Esophagus muscularis mucosa (tissue), 4 donors: ENCODE measurements around the gene CAPN1. TPM values are rescaled to one million over a fixed set of nuclear protein-coding genes. Genes with fewer than 3 reads are reported as not detected.

Source experiments
- DNase-seq: peaks from one replicate; pipeline ENCODE4 v3.0.0-alpha.2; 2017; ENCODE audit errors: extremely low spot score
- H3K27ac ChIP-seq, 4 donors: fragments of 200-600 bp; sonication (generic); replicated peaks in 1 of 4; 1 replicate in 3 of 4; 2 replicates in 1 of 4; pipeline ENCODE4 v1.5.1; 2016 to 2019; ENCODE audit warnings: mild to moderate bottlenecking in 1 of 4
- H3K27me3 ChIP-seq, 4 donors: fragments of 200-600 bp; sonication (generic); one replicate each; pipeline versions ENCODE4 v1.5.1 to v1.6.0; 2016 to 2019
- H3K36me3 ChIP-seq, 4 donors: fragments of 200-600 bp; sonication (generic); one replicate each; pipeline ENCODE4 v1.5.1; 2016 to 2019
- H3K4me1 ChIP-seq, 4 donors: fragments of 200-600 bp; sonication (generic); one replicate each; pipeline ENCODE4 v1.5.1; 2016 to 2019
- H3K4me3 ChIP-seq, 4 donors: fragments of 200-600 bp; sonication (generic); 1 replicate in 2 of 4; 2 replicates in 2 of 4; pipeline ENCODE4 v1.5.1; 2016 to 2019; ENCODE audit warnings: mild to moderate bottlenecking in 4 of 4, moderate library complexity in 1 of 4
- H3K9me3 ChIP-seq, 4 donors: fragments of 200-600 bp; sonication (generic); 1 replicate in 3 of 4; 2 replicates in 1 of 4; pipeline ENCODE4 v1.5.1; 2016 to 2019
- CTCF ChIP-seq, 3 experiments: fragments of 200-600 bp in 2 of 3; fragments of 450-650 bp in 1 of 3; sonication (generic) in 2 of 3; IDR thresholded peaks; one replicate each; pipeline ENCODE4 v1.5.1; 2017 to 2019; ENCODE audit warnings: antibody characterized with exemption in 3 of 3, mild to moderate bottlenecking in 2 of 3, moderate library complexity in 1 of 3
- EP300 ChIP-seq: sonication (generic); formaldehyde crosslinking; IDR thresholded peaks from one replicate; pipeline ENCODE4 v1.6.1; 2017; ENCODE audit warnings: antibody characterized with exemption
- POLR2A ChIP-seq: fragments of 450-650 bp; IDR thresholded peaks from one replicate; pipeline ENCODE4 v1.6.1; 2017; ENCODE audit warnings: antibody characterized with exemption, moderate library complexity, mild to moderate bottlenecking, low read depth
- POLR2AphosphoS5 ChIP-seq, 2 donors: sonication (generic); formaldehyde crosslinking; IDR thresholded peaks; one replicate each; pipeline ENCODE4 v1.6.1; 2017; ENCODE audit warnings: antibody characterized with exemption in 2 of 2
- WGBS: methylation state at CpG from one replicate; pipeline ENCODE4 v1.1.5; 2018; 5-methylcytosine and 5-hydroxymethylcytosine counted together
- intact Hi-C: fragments of 100-400 bp; cut with DNase I; formaldehyde crosslinking; loops from one replicate; pipeline ENCODE4 v1.15.1; 2023
- total RNA-seq, 4 donors: library from RNA; depleted of rRNA; stranded (reverse); fragments of >200 nt; gene quantifications; one replicate each; pipeline versions ENCODE4 v1.1.0 to v1.2.1, GENCODE V29; 2016

Gene CAPN1
- total RNA-seq, 4 donors from 2014 or later, result 95.9 to 246 (median 167) TPM

DNA sequence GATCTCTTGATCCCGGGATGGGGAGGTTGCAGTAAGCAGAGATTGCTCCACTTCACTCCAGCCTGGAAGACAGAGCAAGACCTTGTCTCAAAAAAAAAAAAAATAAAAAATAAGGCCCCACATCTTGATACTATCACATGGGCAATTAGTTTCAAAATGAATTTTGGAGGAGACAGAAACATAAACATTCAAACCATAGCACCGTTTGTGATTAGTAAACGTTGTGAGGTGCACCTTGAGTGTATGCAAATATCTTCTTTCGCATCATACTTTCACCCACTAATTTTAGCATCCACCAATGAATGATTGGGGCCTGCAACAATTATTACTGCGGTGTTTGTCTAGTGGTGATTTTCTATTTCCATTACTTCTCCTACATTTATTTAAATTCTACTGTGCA is 22.7 kb upstream of the CAPN1 start:
- H3K27me3 ChIP-seq, result no peaks in the 10 kb centered on the region
- TF ChIP-seq EP300, result no peak
- TF ChIP-seq CTCF (IDR thresholded peaks at IDR 0.05), result no peak
- TF ChIP-seq POLR2A, result no peak
- TF ChIP-seq POLR2AphosphoS5 (IDR thresholded peaks at IDR 0.05), result no peak
- H3K4me1 ChIP-seq, result no peaks in the 10 kb centered on the region
- intact Hi-C loops, result no loop called here
- no peaks in the 10 kb centered on the region for H3K9me3 ChIP-seq
- no peak for DNase-seq
- 69% methylated on average over 5 of the region's 5 CpGs for WGBS
- no peaks in the 10 kb centered on the region for H3K36me3 ChIP-seq
- no peak overlapping the region for H3K27ac ChIP-seq
- H3K4me3 ChIP-seq, result no peak overlapping the region

DNA sequence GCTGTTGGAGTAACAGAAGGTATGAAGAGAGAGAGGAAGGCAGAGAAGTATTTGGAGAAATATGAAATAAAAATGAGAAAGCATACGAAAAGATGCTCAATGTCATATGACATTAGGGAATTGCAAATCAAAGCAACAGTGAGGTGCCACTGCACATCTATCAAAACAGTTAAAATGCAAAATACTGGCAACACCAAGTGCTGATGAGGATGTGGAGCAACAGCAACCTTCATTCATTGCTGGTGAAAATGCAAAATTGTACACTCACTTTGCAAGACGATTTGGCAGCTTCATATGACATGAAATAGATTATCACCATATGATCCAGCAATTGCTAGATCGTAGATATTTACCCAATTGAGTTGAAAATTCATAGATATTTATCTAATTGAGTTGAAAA is 21.1 kb upstream of the CAPN1 start:
- intact Hi-C loops, result no loop called here
- H3K4me3 ChIP-seq, result no peak overlapping the region
- TF ChIP-seq POLR2AphosphoS5 (IDR thresholded peaks at IDR 0.05) (no peak), POLR2A (no peak), CTCF (IDR thresholded peaks at IDR 0.05) (no peak)
- H3K27me3 ChIP-seq, result no peaks in the 10 kb centered on the region
- peaks cover 0 to under 1% (median 0%) of the 10 kb centered on the region in 4 donors for H3K4me1 ChIP-seq
- 69% methylated on average over 3 of the region's 3 CpGs for WGBS
- H3K36me3 ChIP-seq, result no peaks in the 10 kb centered on the region
- no peak overlapping the region for H3K27ac ChIP-seq
- DNase-seq, result no peak
- H3K9me3 ChIP-seq, result no peaks in the 10 kb centered on the region

GRCh38 chr11:65163684-65164083 is 18.0 kb upstream of the CAPN1 start:
- intact Hi-C loops, result no loop called here
- no peaks in the 10 kb centered on the region for H3K36me3 ChIP-seq

GRCh38 chr11:65165410-65166317 is 16.1 kb upstream of the CAPN1 start:
- Histone ChIP-seq H3K27ac (no peak overlapping the region), H3K36me3 (no peaks in the 10 kb centered on the region), H3K27me3 (no peaks in the 10 kb centered on the region), H3K4me3 (peak overlapping the region; percentile 13 to 40 (median 28)), H3K9me3 (no peaks in the 10 kb centered on the region), H3K4me1 (peaks cover 0 to 4% (median 0%) of the 10 kb centered on the region in 4 donors)
- TF ChIP-seq CTCF (IDR thresholded peaks at IDR 0.05), result no peak
- no peak for TF ChIP-seq POLR2A
- no peak for TF ChIP-seq POLR2AphosphoS5 (IDR thresholded peaks at IDR 0.05)
- no peak for TF ChIP-seq EP300
- DNase-seq, result no peak
- WGBS, result 59% methylated on average over 31 of the region's 31 CpGs
- intact Hi-C loops, result no loop called here

More at GRCh38 chr11:65163684-65164083, 18.0 kb upstream of the CAPN1 start:
- TF ChIP-seq CTCF (IDR thresholded peaks at IDR 0.05) (no peak), POLR2A (no peak), EP300 (no peak), POLR2AphosphoS5 (IDR thresholded peaks at IDR 0.05) (no peak)
- WGBS, result 92% methylated on average over 2 of the region's 2 CpGs
- H3K27ac ChIP-seq, result no peak overlapping the region
- no peaks in the 10 kb centered on the region for H3K9me3 ChIP-seq
- peaks cover 0 to 4% (median 0%) of the 10 kb centered on the region in 4 donors for H3K4me1 ChIP-seq
- no peak for DNase-seq
- H3K27me3 ChIP-seq, result no peaks in the 10 kb centered on the region
- H3K4me3 ChIP-seq, result no peak overlapping the region
